HepG2 (cell line): Measurements from ENCODE around the gene EIF4H. TPM values are rescaled to one million over a fixed set of nuclear protein-coding genes. Genes with fewer than 3 reads are reported as not detected.

Experiments
- ATAC-seq: fragments of 200-7000 bp; cut with Tn5 transposase; 3 replicates; pipeline ENCODE4 v1.9.1; 2020; ENCODE audit warnings: mild to moderate bottlenecking, moderate library complexity
- BruUV-seq: library from RNA; stranded (reverse); fragments of 400-500 nt; replicated peaks from 2 replicates; lab custom pipeline; 2021; lab: Mats Ljungman, UMichigan
- CTCF ChIA-PET: fragments of 300-600 bp; formaldehyde crosslinking; extraction: SDS; loops from one replicate; lab custom pipeline; 2021; ENCODE audit warnings: low total read pairs, inconsistent platforms, low intra/inter-chr PET ratio; lab: Yijun Ruan, JAX
- POLR2A ChIA-PET: fragments of 350-600 bp; sonication (Branson Sonifier 250); formaldehyde crosslinking; loops from one replicate; lab custom pipeline; 2020; ENCODE audit warnings: antibody characterized with exemption, inconsistent platforms; lab: Yijun Ruan, JAX
- DNase-seq: peaks from one replicate; pipeline ENCODE4 v3.0.0-alpha.2; 2015; ENCODE audit warnings: low spot score
- FAIRE-seq: peaks from 3 replicates; lab custom pipeline; 2011; peaks lifted over from hg19 to GRCh38; lab: Jason Lieb, UNC
- H2AFZ ChIP-seq: one replicate; pipeline ENCODE4 v1.6.1; 2011; ENCODE audit warnings: low read length, inconsistent platforms
- H3K27ac ChIP-seq: fragments of 300-600 bp; 3 replicates; pipeline ENCODE4 v1.8.0; 2011; ENCODE audit warnings: mixed run types, mild to moderate bottlenecking, mixed read lengths, low read length, inconsistent platforms; ENCODE audit not compliant: insufficient read depth; ENCODE audit errors: extremely low read length
- H3K27me3 ChIP-seq, 2 experiments: fragments of 200-600 bp in 1 of 2; 2 replicates in 1 of 2; 3 replicates in 1 of 2; pipeline versions ENCODE4 v1.6.0 to v1.8.0; 2011; ENCODE audit warnings: low read length in 2 of 2, mild to moderate bottlenecking in 2 of 2, moderate library complexity in 2 of 2, inconsistent platforms in 1 of 2; ENCODE audit not compliant: insufficient read depth in 2 of 2, control insufficient read depth in 1 of 2
- H3K36me3 ChIP-seq, 2 experiments: fragments of 200-600 bp in 1 of 2; replicated peaks in 1 of 2; 2 replicates in 1 of 2; 3 replicates in 1 of 2; pipeline versions ENCODE4 v1.5.1 to v1.8.0; 2011; ENCODE audit warnings: low read length in 2 of 2, inconsistent platforms in 1 of 2; ENCODE audit not compliant: insufficient read depth in 2 of 2, control insufficient read depth in 1 of 2
- H3K4me1 ChIP-seq: 2 replicates; pipeline ENCODE4 v1.5.1; 2012; ENCODE audit warnings: low read length, inconsistent platforms; ENCODE audit not compliant: insufficient read depth
- H3K4me2 ChIP-seq: 2 replicates; pipeline ENCODE4 v1.6.0; 2011; ENCODE audit warnings: low read depth, low read length, inconsistent platforms
- H3K4me3 ChIP-seq, 3 experiments: fragments of 200-600 bp in 1 of 3; sonication (generic), shearing (Covaris generic) in 1 of 3; replicated peaks in 1 of 3; 2 replicates each; pipeline ENCODE4 v1.5.1; 2011 to 2016; ENCODE audit warnings: low read length in 3 of 3, inconsistent platforms in 2 of 3, low read depth in 2 of 3, mild to moderate bottlenecking in 2 of 3, control low read depth in 1 of 3, mixed read lengths in 1 of 3; ENCODE audit not compliant: insufficient read depth in 1 of 3
- H3K79me2 ChIP-seq: one replicate; pipeline ENCODE4 v1.6.1; 2011; ENCODE audit warnings: low read length, inconsistent platforms; ENCODE audit not compliant: insufficient read depth
- H3K9ac ChIP-seq: 2 replicates; pipeline ENCODE4 v1.6.0; 2011; ENCODE audit warnings: mild to moderate bottlenecking, low read depth, low read length, inconsistent platforms; ENCODE audit not compliant: insufficient read depth
- H3K9me3 ChIP-seq: 2 replicates; pipeline ENCODE4 v1.5.1; 2012; ENCODE audit warnings: mild to moderate bottlenecking, low read length
- H4K20me1 ChIP-seq: 2 replicates; pipeline ENCODE4 v1.6.0; 2011; ENCODE audit warnings: inconsistent platforms, mild to moderate bottlenecking, low read length, moderate library complexity; ENCODE audit not compliant: insufficient read depth
- BORCS8-MEF2B ChIP-seq: sonication (generic); formaldehyde crosslinking; IDR thresholded peaks from 2 replicates; pipeline ENCODE4 v1.8.0; 2022; ENCODE audit warnings: mild to moderate bottlenecking, missing genetic modification reagents
- CBFB ChIP-seq: sonication (generic); formaldehyde crosslinking; IDR thresholded peaks from 2 replicates; pipeline ENCODE4 v1.4.0; 2020; ENCODE audit warnings: missing genetic modification reagents
- FOXC1 ChIP-seq: sonication (generic); formaldehyde crosslinking; IDR thresholded peaks from 2 replicates; pipeline ENCODE4 v1.8.0; 2022; ENCODE audit warnings: mild to moderate bottlenecking, missing genetic modification reagents, borderline replicate concordance
- KLF16 ChIP-seq, 2 experiments: sonication (generic) in 1 of 2; formaldehyde crosslinking in 1 of 2; IDR thresholded peaks; 2 replicates each; pipeline versions ENCODE4 v1.6.1 to v1.8.0; 2016 to 2023; ENCODE audit warnings: missing genetic modification reagents in 2 of 2, missing compliant biosample characterization in 1 of 2
- SNAPC4 ChIP-seq: sonication (generic); formaldehyde crosslinking; IDR thresholded peaks from 2 replicates; pipeline ENCODE4 v1.4.0; 2020; ENCODE audit warnings: mild to moderate bottlenecking, missing genetic modification reagents
- THAP7 ChIP-seq: sonication (generic); formaldehyde crosslinking; IDR thresholded peaks from 2 replicates; pipeline ENCODE4 v1.8.1; 2023; ENCODE audit warnings: mild to moderate bottlenecking, missing genetic modification reagents
- ZNF274 ChIP-seq: sonication (generic); formaldehyde crosslinking; IDR thresholded peaks from 2 replicates; pipeline ENCODE4 v1.5.1; 2020; ENCODE audit warnings: mild to moderate bottlenecking, missing genetic modification reagents
- ZNF496 ChIP-seq: sonication (generic); formaldehyde crosslinking; IDR thresholded peaks from 2 replicates; pipeline ENCODE4 v1.8.1; 2023; ENCODE audit warnings: mild to moderate bottlenecking, moderate library complexity, missing genetic modification reagents; ENCODE audit not compliant: insufficient replicate concordance
- ZNF83 ChIP-seq: sonication (generic); formaldehyde crosslinking; IDR thresholded peaks from 2 replicates; pipeline ENCODE4 v1.4.0; 2020; ENCODE audit warnings: missing genetic modification reagents, mild to moderate bottlenecking, borderline replicate concordance
- WGBS: methylation state at CpG from one replicate; pipeline ENCODE4 v1.1.6; 2017; ENCODE audit warnings: low lambda C conversion rate; 5-methylcytosine and 5-hydroxymethylcytosine counted together
- in situ Hi-C: cut with HindIII; loops from 2 replicates; pipeline ENCODE4 v1.10.0; 2017; ENCODE audit warnings: low pct_unique_long_range_greater_than_20kb; ENCODE audit not compliant: extremely low pct_ligation_motif_present
- intact Hi-C: fragments of 100-400 bp; cut with micrococcal nuclease; formaldehyde crosslinking; loops from one replicate; pipeline ENCODE4 v1.10.0; 2022; ENCODE audit not compliant: unreplicated experiment
- polyA plus RNA-seq, 8 experiments: library from polyadenylated mRNA; depleted of rRNA in 3 of 8; stranded (reverse) in 7 of 8; unstranded in 1 of 8; fragments of >200 nt; fragmentation: Illumina TruSeq in 4 of 8; extraction: Trizol in 4 of 8; gene quantifications; 2 replicates each; pipeline versions ENCODE4 v1.2.1 to v1.2.3, GENCODE V29; 2011 to 2016; ENCODE audit warnings: low read depth in 4 of 8, missing spikeins in 1 of 8, mixed read lengths in 1 of 8; ENCODE audit not compliant: insufficient read depth in 1 of 8
- total RNA-seq, 5 experiments: library from RNA; depleted of rRNA; stranded (reverse); fragments of >200 nt; fragmentation: Illumina TruSeq; extraction: Trizol; gene quantifications; 2 replicates each; pipeline ENCODE4 v1.2.3, GENCODE V29; 2016; ENCODE audit warnings: low read depth in 1 of 5

Gene EIF4H
- total and polyA plus RNA-seq, 2 of the 13 experiments (the other 11 are each of a cell fraction or from before 2014, with no cell fraction given): 232 to 321 TPM

- Histone ChIP-seq H3K9me3 (no peaks in the 10 kb centered on the region), H3K4me3 (no peak overlapping the region), H3K4me2 (no peak overlapping the region), H3K27me3 (no peaks in the 10 kb centered on the region; a peak in 2 of 5 replicates), H4K20me1 (no peaks in the 10 kb centered on the region), H3K27ac (no peak overlapping the region), H3K79me2 (no peaks in the 10 kb centered on the region), H3K9ac (no peak overlapping the region), H3K4me1 (peaks cover 25% of the 10 kb centered on the region), H2AFZ (no peak overlapping the region), H3K36me3 (no peaks in the 10 kb centered on the region)
- DNase-seq: no peak
- POLR2A ChIA-PET: no interaction called here
- FAIRE-seq: no peak
- ATAC-seq: no peak
- no TSS peak for BruUV-seq
- CTCF ChIA-PET: no interaction called here
- in situ Hi-C loops: loop anchor here (25.0 kb wide), 1 partner anchor 347 kb away; no protein-coding TSS in a partner anchor
- TF ChIP-seq ZNF274 (CRISPR knock-in tag) (no peak), FOXC1 (CRISPR knock-in tag) (no peak), CBFB (CRISPR knock-in tag) (no peak), BORCS8-MEF2B (CRISPR knock-in tag) (no peak), THAP7 (no peak), ZNF83 (CRISPR knock-in tag) (no peak), KLF16 (CRISPR knock-in tag; IDR thresholded peaks at IDR 0.05) (no peak), SNAPC4 (no peak), ZNF496 (CRISPR knock-in tag) (no peak)
- intact Hi-C loops: no loop called here
- WGBS: 76% methylated on average over 18 of the region's 21 CpGs
Measured at GRCh38 chr7:74214816-74215630, 40.9 kb downstream of the EIF4H start.
